NCI-H748 treated with DMSO at 0.1 percent for 48 hours (cell line): ENCODE data around the gene PGC.

Experiments used
- DNase-seq: peaks from one replicate; lab custom pipeline; 2025; lab: John Stamatoyannopoulos, UW

PGC gene

DNA sequence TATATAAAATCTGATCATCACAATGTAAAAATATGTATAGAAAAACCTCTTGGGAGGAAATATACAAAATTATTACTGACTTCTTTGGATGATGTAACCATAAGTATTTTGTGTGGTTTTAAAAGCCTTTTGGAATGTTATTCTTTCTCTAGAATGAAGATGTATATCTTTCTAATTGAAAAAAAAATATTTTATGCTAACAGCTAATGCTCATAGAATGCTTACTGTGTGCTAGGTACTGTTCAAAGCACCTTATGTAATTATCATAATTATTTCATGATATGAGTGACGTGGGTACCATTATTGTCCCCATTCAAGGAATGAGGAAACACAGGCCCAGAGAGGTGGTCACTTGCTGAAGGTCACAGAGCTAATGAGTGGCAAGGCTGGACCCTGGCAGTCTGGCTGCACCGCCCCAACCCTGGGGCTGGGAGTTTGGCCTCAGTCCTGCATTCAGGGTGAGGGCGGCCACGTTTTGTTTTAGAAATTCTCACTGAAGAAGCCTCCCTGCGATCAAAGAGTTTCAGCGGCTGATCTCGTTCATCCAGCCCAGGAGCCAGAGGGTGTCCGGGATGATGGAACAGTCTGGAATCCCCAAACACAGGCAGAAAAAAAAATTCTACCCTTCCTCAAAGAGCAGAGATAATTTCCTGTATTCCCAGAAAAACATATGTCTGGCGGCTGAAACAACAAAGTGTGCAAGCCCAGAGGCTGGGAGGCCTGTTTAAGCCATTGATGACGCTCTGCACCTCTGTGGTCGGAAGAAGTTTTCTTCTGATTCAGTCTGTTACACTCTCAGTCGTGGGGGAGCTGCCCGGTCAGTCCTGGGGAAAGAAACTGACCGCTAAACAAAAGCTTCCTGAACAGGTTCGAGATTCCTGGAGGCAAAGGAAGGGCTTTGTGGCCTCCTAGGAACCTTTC, 49.1 kb downstream of the PGC start:
- no peak for DNase-seq

DNA sequence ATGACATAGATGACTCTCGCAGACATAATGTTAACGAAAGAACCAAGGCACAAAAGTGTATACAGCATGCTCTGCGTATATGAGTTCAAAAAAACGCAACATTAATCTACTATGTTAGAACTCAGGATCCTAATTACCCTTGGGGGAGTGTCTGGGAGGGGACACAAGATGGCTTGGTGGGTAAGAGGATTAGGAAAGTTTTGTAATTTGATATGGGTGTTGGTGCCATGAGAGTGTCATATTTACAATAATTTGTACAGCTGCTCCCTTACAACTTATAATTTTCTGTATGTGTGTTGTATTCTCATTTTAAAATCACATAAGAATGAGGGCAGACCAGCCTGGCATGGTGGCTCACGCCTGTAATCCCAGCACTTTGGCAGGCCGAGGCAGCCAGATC, 50.4 kb downstream of the PGC start:
- DNase-seq: no peak

DNA sequence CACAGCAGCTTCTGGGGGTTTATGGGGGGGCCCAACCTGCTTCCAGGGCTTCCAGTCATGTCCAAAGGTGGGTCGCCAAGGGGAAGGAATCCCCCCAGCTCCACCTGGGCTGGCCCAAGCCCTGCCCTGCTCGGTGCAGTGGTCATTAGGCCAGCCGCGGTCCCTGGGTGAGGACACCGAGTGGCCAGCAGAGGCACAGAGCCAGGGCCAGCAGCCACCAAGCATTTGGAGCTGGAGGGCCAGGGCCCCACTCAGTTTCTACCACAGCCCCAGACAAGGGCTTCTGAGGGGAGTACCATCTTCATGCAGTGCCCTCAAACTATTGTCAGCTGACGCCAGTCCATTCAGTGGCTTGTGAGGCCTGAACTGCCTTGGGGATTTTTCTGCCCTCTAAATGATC, 51.4 kb downstream of the PGC start:
- DNase-seq: no peak

DNA sequence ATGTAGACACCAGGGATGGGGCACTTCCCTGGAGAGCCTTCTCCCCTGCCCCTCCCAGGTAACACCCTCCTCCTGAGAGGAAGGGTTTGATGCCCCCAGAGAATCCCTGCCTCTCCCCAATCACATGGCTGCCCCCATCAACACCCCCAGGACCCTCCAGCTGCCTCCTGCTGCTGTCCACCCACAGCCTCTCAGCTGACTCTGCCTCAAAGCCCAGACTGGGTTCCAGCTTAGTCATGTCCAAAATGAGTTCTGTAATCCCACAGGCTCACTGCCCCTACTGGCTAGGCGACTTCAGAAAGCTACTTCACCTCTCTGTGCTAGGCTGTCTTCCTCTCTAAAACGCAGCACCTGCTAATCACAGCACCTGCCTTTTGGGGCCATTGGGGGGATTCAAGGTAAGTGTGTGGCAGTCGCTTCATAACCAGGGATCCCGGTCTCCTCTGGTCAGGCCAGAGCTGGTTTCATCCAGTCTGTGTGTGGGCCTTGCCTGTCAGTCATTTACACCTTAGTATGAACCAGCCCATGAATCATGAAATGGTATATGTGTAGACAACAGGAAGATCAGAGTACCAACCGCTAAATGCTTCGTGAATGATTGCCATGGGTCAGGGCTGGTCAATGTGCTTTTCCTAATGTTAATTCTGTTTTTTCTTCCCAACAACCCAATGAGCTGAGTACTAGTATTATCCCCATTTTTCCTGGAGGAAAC, 52.2 kb downstream of the PGC start:
- DNase-seq: no peak

DNA sequence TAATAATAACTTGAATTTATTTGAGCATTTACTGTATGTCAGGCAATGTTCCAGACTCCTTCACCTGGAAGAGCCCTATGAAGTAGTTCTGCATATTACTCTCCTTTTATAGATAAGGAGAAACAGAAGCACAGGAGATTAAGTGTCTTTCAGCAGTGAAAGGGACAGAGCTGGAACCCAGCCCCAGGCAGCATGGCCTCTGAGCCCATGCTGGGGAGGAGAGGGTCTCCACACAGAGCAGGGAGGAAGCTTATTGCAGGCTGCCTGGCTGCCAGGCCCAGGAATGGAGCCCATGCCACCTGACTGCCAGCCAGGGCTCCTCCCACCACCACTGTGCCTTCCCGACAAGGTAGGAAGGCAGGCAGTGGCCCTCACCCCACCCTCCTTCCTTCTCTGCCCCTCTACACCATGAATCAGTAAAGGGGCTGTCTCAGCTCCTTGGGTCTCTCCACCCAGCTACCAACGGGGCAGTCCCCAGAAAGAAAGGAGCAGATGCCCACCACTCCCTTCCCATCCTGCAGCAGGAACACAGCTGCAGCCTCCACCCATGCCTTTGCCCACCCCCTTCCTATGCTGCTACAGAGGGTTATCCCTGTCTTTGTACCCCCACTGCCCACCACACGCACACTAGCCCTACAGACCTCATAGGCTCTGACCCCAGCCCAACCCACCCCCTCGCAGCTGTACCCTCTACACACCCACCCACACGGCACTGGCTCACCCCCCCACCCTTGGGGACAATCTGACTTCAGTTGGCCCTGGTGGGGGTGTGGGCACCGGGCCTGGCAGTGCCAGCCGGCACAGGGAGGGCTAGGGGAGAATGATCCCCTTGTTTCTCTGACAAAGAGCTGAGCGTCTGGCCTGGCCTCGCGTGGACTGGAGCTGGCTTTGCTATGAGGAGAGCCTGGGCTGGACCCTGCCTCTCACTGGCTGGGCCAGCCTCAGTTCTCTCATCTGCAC, 53.6 kb downstream of the PGC start:
- DNase-seq: no peak

DNA sequence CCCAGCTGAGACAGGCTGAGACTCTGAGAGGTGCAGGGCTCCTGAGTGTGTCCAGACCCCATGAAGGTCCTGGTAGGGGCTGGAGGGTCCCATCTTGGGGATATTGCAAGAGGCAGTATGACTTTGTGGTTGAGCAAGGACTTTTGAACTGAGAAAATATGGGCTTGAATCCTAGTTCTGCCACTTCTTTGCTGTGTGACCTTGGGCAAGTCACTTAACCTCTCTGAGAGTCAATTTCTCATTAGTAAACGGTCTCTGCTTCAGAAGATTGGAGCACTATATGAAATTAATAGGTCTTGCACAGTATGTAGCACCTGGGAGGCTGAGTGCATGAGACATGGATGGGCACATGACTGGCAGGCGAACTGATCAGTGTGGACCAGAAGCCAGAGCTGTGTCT, 54.5 kb downstream of the PGC start:
- no peak for DNase-seq

GRCh38 chr6:41692080-41692675, 55.0 kb downstream of the PGC start:
- no peak for DNase-seq

DNA sequence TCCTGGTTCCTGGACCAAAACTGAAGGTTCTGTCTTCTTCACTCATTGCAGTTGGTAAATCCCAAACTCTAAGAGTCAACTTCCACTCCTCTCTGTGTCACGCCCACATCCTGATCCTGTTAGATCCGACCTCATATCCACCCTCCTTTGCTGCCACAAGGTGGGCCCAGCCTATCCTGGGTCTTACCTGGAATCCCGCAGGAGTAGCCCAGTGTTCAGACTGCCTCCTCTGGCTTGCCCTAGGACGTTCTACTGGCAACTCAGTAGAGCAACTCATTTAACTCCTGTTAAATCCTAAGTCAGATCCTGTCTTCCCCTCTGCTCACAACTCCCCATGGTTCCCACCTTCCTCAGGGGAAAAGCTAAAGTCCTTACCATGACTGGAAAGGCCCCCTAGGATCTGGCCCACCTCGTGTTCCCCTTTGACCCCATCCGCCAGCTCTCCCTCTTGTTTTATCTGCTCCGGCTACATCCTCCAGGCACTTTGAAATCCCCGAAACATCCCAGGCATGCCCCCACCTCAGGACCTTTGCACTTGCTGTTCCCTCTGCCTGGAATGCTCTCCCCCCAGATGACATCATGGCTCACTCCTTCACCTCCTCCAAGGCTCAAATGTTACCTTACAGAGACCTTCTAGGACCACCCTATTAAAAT, 55.6 kb downstream of the PGC start:
- DNase-seq: no peak

- DNase-seq: no peak
These were observed 56.5 kb downstream of the PGC start for GRCh38 chr6:41690541-41691330.

GRCh38 chr6:41689171-41690008, 57.8 kb downstream of the PGC start:
- no peak for DNase-seq

DNA sequence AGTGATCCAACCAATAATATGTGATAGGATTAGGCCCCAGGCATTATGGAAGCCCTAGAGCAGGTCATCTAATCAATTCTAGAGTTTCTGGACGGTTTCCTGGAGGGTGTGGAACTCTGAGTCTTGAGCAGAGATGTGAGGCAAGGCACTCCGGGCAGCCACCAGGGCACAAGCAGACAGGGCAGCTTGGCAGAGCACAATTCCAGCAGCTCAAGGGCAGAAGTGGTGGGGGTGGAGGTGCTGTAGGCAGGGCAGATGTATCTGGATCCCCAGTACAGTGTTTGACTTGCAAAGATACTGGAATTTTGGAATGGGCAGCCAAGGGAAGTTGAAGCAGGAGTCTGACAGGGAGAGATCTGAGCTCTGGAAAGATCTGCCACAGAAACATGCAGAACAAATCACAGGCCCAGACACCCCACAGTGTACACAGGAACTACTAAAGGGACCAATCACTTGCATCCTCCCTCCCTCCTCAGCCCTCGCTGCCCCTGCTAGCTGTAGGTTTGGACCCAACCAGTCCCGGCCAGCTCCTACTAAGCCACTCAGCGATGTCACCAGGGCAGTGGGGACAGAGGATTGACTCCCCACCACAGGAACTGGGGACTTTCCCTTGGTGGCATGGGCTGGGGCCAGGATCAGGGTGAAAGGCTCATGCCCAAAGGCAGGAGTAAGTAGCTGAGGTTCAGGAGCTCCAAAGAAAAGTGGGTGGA, 58.8 kb downstream of the PGC start:
- DNase-seq: no peak

- DNase-seq: no peak
These were observed 59.6 kb downstream of the PGC start for GRCh38 chr6:41687501-41688175.
